ENCODE results near the gene CTIF. TPM values are rescaled to one million over a fixed set of nuclear protein-coding genes. Genes with fewer than 3 reads are reported as not detected.

The CTIF gene
- total and polyA plus RNA-seq, 11 donors = 21.2 to 93.0 (median 68.0) TPM

- H3K4me3 ChIP-seq = no peak overlapping the region
- DNase-seq (peak in 2 of 5 donors; percentile 26 to 47), ATAC-seq (no peak)
These were observed 337.2 kb downstream of the CTIF start for GRCh38 chr18:48875942-48876511.

GRCh38 chr18:48876590-48876989 is 337.8 kb downstream of the CTIF start:
- Histone ChIP-seq H3K27ac (no peak overlapping the region), H3K27me3 (no peaks in the 10 kb centered on the region), H3K4me3 (no peak overlapping the region), H3K36me3 (no peaks in the 10 kb centered on the region), H3K4me1 (peaks cover 0 to 23% (median 5%) of the 10 kb centered on the region in 12 donors), H3K9me3 (no peaks in the 10 kb centered on the region)
- DNase-seq (peak in 1 of 5 donors; percentile 11), ATAC-seq (no peak)
- 93 to 96% (median 96%) methylated on average over 6 of the region's 6 CpGs for WGBS, 4 donors
- no peak for TF ChIP-seq POLR2A (IDR thresholded peaks at IDR 0.05)
- no peak for TF ChIP-seq CTCF (IDR thresholded peaks at IDR 0.05)
- intact Hi-C loops (cut with DNase I) = no loop called here

More at GRCh38 chr18:48875942-48876511, 337.2 kb downstream of the CTIF start:
- peaks cover 0 to 23% (median 5%) of the 10 kb centered on the region in 12 donors for H3K4me1 ChIP-seq
- WGBS, 4 donors = 74 to 85% (median 76%) methylated on average over 10 to 15 of the region's 15 CpGs
- intact Hi-C loops (cut with DNase I) = no loop called here
- no peaks in the 10 kb centered on the region for H3K9me3 ChIP-seq
- no peak for TF ChIP-seq POLR2A (IDR thresholded peaks at IDR 0.05)
- TF ChIP-seq CTCF (IDR thresholded peaks at IDR 0.05) = no peak
- H3K27me3 ChIP-seq = no peaks in the 10 kb centered on the region
- H3K36me3 ChIP-seq = no peaks in the 10 kb centered on the region
- no peak overlapping the region for H3K27ac ChIP-seq

- H3K27me3 ChIP-seq = no peaks in the 10 kb centered on the region
- intact Hi-C loops (cut with DNase I) = no loop called here
- H3K9me3 ChIP-seq = no peaks in the 10 kb centered on the region
- peaks cover 0 to 18% (median 3%) of the 10 kb centered on the region in 12 donors for H3K4me1 ChIP-seq
- H3K4me3 ChIP-seq = no peak overlapping the region
- 67 to 90% (median 82%) methylated on average over 3 of the region's 3 CpGs for WGBS, 4 donors
- no peak for TF ChIP-seq CTCF (IDR thresholded peaks at IDR 0.05)
- TF ChIP-seq POLR2A (IDR thresholded peaks at IDR 0.05) = no peak
- no peaks in the 10 kb centered on the region for H3K36me3 ChIP-seq
- DNase-seq (peak in 1 of 5 donors; percentile 29), ATAC-seq (peak in 1 of 4 donors; percentile 22)
- peak overlapping the region in 2 of 12 donors; percentile 31 to 34 for H3K27ac ChIP-seq
These were observed 339.1 kb downstream of the CTIF start for GRCh38 chr18:48877941-48878340.

- intact Hi-C loops (cut with DNase I) = no loop called here
- Histone ChIP-seq H3K9me3 (no peaks in the 10 kb centered on the region), H3K4me3 (peak overlapping the region in 1 of 12 donors; percentile 15), H3K36me3 (no peaks in the 10 kb centered on the region), H3K27ac (peak overlapping the region in 3 of 12 donors; percentile 30 to 34 (median 31)), H3K4me1 (peaks cover 0 to 13% (median 0%) of the 10 kb centered on the region in 12 donors), H3K27me3 (no peaks in the 10 kb centered on the region)
- ATAC-seq (peak in 3 of 4 donors; percentile 52 to 85 (median 68)), DNase-seq (peak in 2 of 5 donors; percentile 35 to 41)
- 60 to 77% (median 66%) methylated on average over 12 of the region's 12 CpGs for WGBS, 4 donors
- TF ChIP-seq CTCF (IDR thresholded peaks at IDR 0.05) (no peak), POLR2A (IDR thresholded peaks at IDR 0.05) (no peak)
These were observed 339.6 kb downstream of the CTIF start for GRCh38 chr18:48878471-48878870.

Measured in heart left ventricle (tissue), 16 donors.